Esophagus muscularis mucosa (tissue), 3 donors: ENCODE data around the gene CACNA2D3.

Source experiments
- POLR2A ChIP-seq: fragments of 450-650 bp; IDR thresholded peaks from one replicate; pipeline ENCODE4 v1.6.1; 2017; ENCODE audit warnings: antibody characterized with exemption, moderate library complexity, mild to moderate bottlenecking, low read depth
- POLR2AphosphoS5 ChIP-seq, 2 donors: sonication (generic); formaldehyde crosslinking; IDR thresholded peaks; one replicate each; pipeline ENCODE4 v1.6.1; 2017; ENCODE audit warnings: antibody characterized with exemption in 2 of 2
- TF ChIP-seq, protein P1 (sequence below), 3 experiments: fragments of 200-600 bp in 2 of 3; fragments of 450-650 bp in 1 of 3; sonication (generic) in 2 of 3; IDR thresholded peaks; one replicate each; pipeline ENCODE4 v1.5.1; 2017 to 2019; ENCODE audit warnings: antibody characterized with exemption in 3 of 3, mild to moderate bottlenecking in 2 of 3, moderate library complexity in 1 of 3

DNA sequence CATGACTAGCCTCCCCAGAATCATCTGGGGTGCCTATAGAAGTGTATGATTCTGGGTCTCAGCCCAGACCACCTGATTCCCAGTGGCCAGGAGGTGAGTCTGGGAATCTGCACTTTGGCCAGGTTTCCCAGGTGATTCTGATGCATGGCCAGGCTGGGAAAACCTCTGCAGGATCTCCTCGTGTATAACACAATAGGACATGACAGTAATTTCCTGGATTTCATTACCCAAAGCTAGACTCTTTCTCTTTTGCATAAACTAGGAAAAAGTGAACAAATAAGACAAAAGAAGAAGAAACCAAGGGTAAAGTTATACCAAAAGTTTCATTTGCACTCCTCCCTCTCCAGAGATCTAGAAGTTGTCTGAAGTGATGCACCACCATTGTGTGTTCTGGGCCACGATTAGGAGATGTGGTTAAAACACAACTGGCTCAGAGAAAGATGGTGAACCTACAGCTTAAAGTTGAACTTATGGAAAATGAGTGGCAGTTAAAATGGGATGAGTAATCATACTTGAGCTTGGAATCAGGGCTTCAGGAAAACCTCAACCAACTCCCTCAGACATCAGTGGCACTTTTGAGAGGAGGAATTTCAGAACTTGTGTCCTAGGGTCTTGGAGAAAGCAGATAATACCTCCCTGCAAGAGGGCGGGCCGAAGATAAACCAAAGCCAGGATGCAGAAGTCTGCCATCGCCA is 914.7 kb downstream of the CACNA2D3 start:
- TF ChIP-seq, protein P1, sequence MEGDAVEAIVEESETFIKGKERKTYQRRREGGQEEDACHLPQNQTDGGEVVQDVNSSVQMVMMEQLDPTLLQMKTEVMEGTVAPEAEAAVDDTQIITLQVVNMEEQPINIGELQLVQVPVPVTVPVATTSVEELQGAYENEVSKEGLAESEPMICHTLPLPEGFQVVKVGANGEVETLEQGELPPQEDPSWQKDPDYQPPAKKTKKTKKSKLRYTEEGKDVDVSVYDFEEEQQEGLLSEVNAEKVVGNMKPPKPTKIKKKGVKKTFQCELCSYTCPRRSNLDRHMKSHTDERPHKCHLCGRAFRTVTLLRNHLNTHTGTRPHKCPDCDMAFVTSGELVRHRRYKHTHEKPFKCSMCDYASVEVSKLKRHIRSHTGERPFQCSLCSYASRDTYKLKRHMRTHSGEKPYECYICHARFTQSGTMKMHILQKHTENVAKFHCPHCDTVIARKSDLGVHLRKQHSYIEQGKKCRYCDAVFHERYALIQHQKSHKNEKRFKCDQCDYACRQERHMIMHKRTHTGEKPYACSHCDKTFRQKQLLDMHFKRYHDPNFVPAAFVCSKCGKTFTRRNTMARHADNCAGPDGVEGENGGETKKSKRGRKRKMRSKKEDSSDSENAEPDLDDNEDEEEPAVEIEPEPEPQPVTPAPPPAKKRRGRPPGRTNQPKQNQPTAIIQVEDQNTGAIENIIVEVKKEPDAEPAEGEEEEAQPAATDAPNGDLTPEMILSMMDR (IDR thresholded peaks at IDR 0.05), result no peak
- no peak for TF ChIP-seq POLR2AphosphoS5 (IDR thresholded peaks at IDR 0.05)
- no peak for TF ChIP-seq POLR2A
